Fibroblast of lung (primary cell): ENCODE measurements around the gene SELENBP1.
"Not testable (repeated sequence)": the region's sequence is repeated elsewhere in the genome, so short reads cannot be mapped to it uniquely, and the experiment has no call there.

Source experiments
- EZH2 ChIP-seq: IDR thresholded peaks from 2 replicates; pipeline ENCODE4 v1.5.1; 2012; ENCODE audit warnings: low read length, control low read depth, mild to moderate bottlenecking; ENCODE audit errors: missing control alignments
- TF ChIP-seq, protein P1 (sequence below), 2 donors: IDR thresholded peaks in 1 of 2; conservative IDR thresholded peaks in 1 of 2; 1 replicate in 1 of 2; 2 replicates in 1 of 2; pipeline ENCODE4 v1.5.1; 2011 to 2012; ENCODE audit warnings: low read length in 2 of 2, control low read depth in 1 of 2, inconsistent platforms in 1 of 2, low read depth in 1 of 2, mild to moderate bottlenecking in 1 of 2

DNA sequence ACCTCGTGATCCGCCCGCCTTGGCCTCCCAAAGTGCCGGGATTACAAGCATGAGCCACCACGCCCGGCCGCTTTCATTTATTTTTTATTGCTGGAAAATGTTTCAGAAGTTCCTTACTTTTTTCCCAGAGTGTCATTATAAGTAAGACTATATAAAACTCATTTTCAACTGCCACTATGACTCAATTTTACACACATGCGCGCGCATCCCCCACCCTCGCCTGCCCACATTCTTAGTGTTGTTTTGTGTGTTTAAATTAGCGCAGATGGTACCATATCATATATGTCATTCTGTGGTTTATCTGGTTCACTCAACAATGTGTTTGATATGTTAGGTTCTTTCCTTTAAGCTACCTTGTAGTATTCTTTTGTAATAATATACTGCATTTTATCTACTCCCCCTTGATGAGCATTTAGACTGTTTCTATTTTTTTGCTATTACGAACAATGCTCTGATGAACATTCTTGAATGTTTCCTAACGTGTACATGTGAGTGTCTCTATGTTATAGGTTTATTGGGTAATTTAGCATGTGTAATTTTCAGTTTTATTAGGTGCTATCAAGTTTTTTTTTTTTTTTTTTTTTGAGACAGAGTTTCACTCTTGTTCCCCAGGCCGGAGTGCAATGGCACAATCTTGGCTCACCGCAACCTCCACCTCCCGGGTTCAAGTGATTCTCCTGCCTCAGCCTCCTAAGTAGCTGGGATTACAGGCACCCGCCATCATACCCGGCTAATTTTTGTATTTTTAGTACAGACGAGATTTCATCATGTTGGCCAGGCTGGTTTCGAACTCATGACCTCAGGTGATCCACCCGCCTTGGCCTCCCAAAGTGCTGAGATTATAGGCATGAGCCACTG, 17.9 kb upstream of the SELENBP1 start:
- TF ChIP-seq, protein P1, sequence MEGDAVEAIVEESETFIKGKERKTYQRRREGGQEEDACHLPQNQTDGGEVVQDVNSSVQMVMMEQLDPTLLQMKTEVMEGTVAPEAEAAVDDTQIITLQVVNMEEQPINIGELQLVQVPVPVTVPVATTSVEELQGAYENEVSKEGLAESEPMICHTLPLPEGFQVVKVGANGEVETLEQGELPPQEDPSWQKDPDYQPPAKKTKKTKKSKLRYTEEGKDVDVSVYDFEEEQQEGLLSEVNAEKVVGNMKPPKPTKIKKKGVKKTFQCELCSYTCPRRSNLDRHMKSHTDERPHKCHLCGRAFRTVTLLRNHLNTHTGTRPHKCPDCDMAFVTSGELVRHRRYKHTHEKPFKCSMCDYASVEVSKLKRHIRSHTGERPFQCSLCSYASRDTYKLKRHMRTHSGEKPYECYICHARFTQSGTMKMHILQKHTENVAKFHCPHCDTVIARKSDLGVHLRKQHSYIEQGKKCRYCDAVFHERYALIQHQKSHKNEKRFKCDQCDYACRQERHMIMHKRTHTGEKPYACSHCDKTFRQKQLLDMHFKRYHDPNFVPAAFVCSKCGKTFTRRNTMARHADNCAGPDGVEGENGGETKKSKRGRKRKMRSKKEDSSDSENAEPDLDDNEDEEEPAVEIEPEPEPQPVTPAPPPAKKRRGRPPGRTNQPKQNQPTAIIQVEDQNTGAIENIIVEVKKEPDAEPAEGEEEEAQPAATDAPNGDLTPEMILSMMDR (conservative IDR thresholded peaks at IDR 0.05 in 1 of 2, IDR thresholded peaks at IDR 0.05 in 1 of 2; ENCODE audit: low read depth in 1 of 2, low read length in 2 of 2), result not testable (repeated sequence)
- TF ChIP-seq EZH2, result not testable (repeated sequence)
